AG09319 (cell line): Measurements from ENCODE around the gene DEFB121.

Experiments used
- DNase-seq: peaks from one replicate; pipeline ENCODE4 v3.0.0-alpha.2; 2010; ENCODE audit warnings: low read depth; ENCODE audit errors: extremely low read depth
- CTCF ChIP-seq: IDR thresholded peaks from 2 replicates; pipeline ENCODE4 v1.5.1; 2011; ENCODE audit warnings: low read depth, mild to moderate bottlenecking, inconsistent platforms, low read length, moderate library complexity

DEFB121 gene

GRCh38 chr20:31355981-31356380, 50.0 kb downstream of the DEFB121 start:
- DNase-seq, result no peak
- no peak for TF ChIP-seq CTCF
